ENCODE data around the gene RPS16. TPM values are rescaled to one million over a fixed set of nuclear protein-coding genes. Genes with fewer than 3 reads are reported as not detected.

RPS16 gene
- total and polyA plus RNA-seq, 2 of the 8 experiments (the other 6 are each of a cell fraction or from before 2014, with no cell fraction given) = 2,433 to 7,810 TPM

- TF ChIP-seq BCL11A (IDR thresholded peaks at IDR 0.05; ENCODE audit: low read depth in 2 of 2, low read length in 2 of 2) = no peak
- no peak for TF ChIP-seq BRCA1 (IDR thresholded peaks at IDR 0.05; ENCODE audit: low read depth, low read length)
- no peak; the same call in 1 of the 2 replicates for TF ChIP-seq ATF2 (IDR thresholded peaks at IDR 0.05; ENCODE audit: low read length)
- TF ChIP-seq CHD7 (IDR thresholded peaks at IDR 0.05; ENCODE audit: insufficient replicate concordance, low read length) = no peak
- TF ChIP-seq CBX5 (IDR thresholded peaks at IDR 0.05; ENCODE audit: low read depth, low read length) = no peak
- peak; percentile 93 for TF ChIP-seq YY1 (IDR thresholded peaks at IDR 0.05; ENCODE audit: low read depth, low read length)
- TF ChIP-seq SP4 (IDR thresholded peaks at IDR 0.05; ENCODE audit: low read length) = peak; percentile 99
- TF ChIP-seq CEBPB (IDR thresholded peaks at IDR 0.05; ENCODE audit: low read depth, low read length) = peak; percentile 35; the same call in 1 of the 2 replicates
Observed at GRCh38 chr19:39390751-39391437, 44.9 kb downstream of the RPS16 start, which contains the start of the genes MED29 and PAF1 (continued).

All from H1 (cell line).